Spleen (tissue), 7 donors: ENCODE measurements around the gene WDR72.

Source experiments
- CTCF ChIP-seq, 11 experiments: fragments of 200-600 bp in 7 of 11; fragments of 450-650 bp in 4 of 11; sonication (generic) in 4 of 11; IDR thresholded peaks in 8 of 11; conservative IDR thresholded peaks in 3 of 11; 1 replicate in 7 of 11; 2 replicates in 4 of 11; pipeline versions ENCODE4 v1.4.0 to v1.8.0; 2016 to 2021; ENCODE audit warnings: antibody characterized with exemption in 11 of 11, inconsistent platforms in 4 of 11, mild to moderate bottlenecking in 1 of 11
- POLR2A ChIP-seq, 3 donors: fragments of 450-650 bp; IDR thresholded peaks; one replicate each; pipeline ENCODE4 v1.5.1; 2017; ENCODE audit warnings: antibody characterized with exemption in 3 of 3, mild to moderate bottlenecking in 1 of 3
- POLR2AphosphoS5 ChIP-seq, 3 donors: sonication (generic); formaldehyde crosslinking; IDR thresholded peaks; one replicate each; pipeline ENCODE4 v1.5.1; 2017; ENCODE audit warnings: antibody characterized with exemption in 3 of 3
- donor health status: DM: no; HTN: no; CAD: no; lungs with moderate emphysema.
- donor health status: DM: no; HTN: no; CAD: no.
- donor health status: DM: no; HTN: no; CAD: no.

- TF ChIP-seq POLR2AphosphoS5 (IDR thresholded peaks at IDR 0.05) (no peak), POLR2A (IDR thresholded peaks at IDR 0.05) (no peak), CTCF (IDR thresholded peaks at IDR 0.05 in 8 of 11, conservative IDR thresholded peaks at IDR 0.05 in 3 of 11) (no peak)
These were observed 186.4 kb downstream of the WDR72 start for GRCh38 chr15:53573091-53573490.
